Endometrial microvascular endothelial cells (primary cell): ENCODE measurements around the gene IRF2. TPM values are rescaled to one million over a fixed set of nuclear protein-coding genes. Genes with fewer than 3 reads are reported as not detected.

Experiments
- in situ Hi-C: cut with HindIII; loops from 2 replicates; pipeline ENCODE4 v1.10.0; 2017; ENCODE audit warnings: low sequenced_read_pairs, low pct_unique_long_range_greater_than_20kb; ENCODE audit errors: inconsistent ontology term
- total RNA-seq: library from RNA; depleted of rRNA; stranded (reverse); fragments of >200 nt; gene quantifications from one replicate; pipeline ENCODE4 v1.2.3, GENCODE V29; 2015; ENCODE audit errors: inconsistent ontology term

The IRF2 gene
- 18.3 TPM for total RNA-seq

- in situ Hi-C loops: no loop called here
These were observed at the start of gene IRF2 for GRCh38 chr4:184474263-184475095. IRF2 (minus strand) TSS chr4:184474550; CDS start chr4:184429064, 45,486 bp downstream.

- in situ Hi-C loops: no loop called here
These were observed 41.3 kb upstream of the IRF2 start for GRCh38 chr4:184515606-184516005.

- in situ Hi-C loops: no loop called here
These were observed 40.0 kb upstream of the IRF2 start for GRCh38 chr4:184514121-184514988.

GRCh38 chr4:184513802-184514120 lies 39.4 kb upstream of the IRF2 start:
- in situ Hi-C loops: no loop called here

- in situ Hi-C loops: no loop called here
These were observed 36.8 kb upstream of the IRF2 start for GRCh38 chr4:184511156-184511555.

- in situ Hi-C loops: no loop called here
These were observed 36.1 kb upstream of the IRF2 start for GRCh38 chr4:184510401-184510800.

- in situ Hi-C loops: no loop called here
These were observed 32.3 kb upstream of the IRF2 start for GRCh38 chr4:184506527-184507121.

GRCh38 chr4:184504385-184504784 lies 30.0 kb upstream of the IRF2 start:
- in situ Hi-C loops: no loop called here

- in situ Hi-C loops: no loop called here
These were observed 29.5 kb upstream of the IRF2 start for GRCh38 chr4:184503869-184504300.

- in situ Hi-C loops: no loop called here
These were observed 26.6 kb upstream of the IRF2 start for GRCh38 chr4:184500748-184501589.

- in situ Hi-C loops: no loop called here
These were observed 25.6 kb upstream of the IRF2 start for GRCh38 chr4:184499996-184500395.

GRCh38 chr4:184498598-184498997 lies 24.2 kb upstream of the IRF2 start:
- in situ Hi-C loops: no loop called here

GRCh38 chr4:184489771-184490170 lies 15.4 kb upstream of the IRF2 start:
- in situ Hi-C loops: no loop called here

GRCh38 chr4:184487503-184487902 lies 13.2 kb upstream of the IRF2 start:
- in situ Hi-C loops: no loop called here

GRCh38 chr4:184485279-184485678 lies 10.9 kb upstream of the IRF2 start:
- in situ Hi-C loops: no loop called here

GRCh38 chr4:184481544-184481943 lies 7.2 kb upstream of the IRF2 start:
- in situ Hi-C loops: no loop called here

GRCh38 chr4:184479516-184479950 lies 5.2 kb upstream of the IRF2 start:
- in situ Hi-C loops: no loop called here

GRCh38 chr4:184477201-184477999 lies 3.0 kb upstream of the IRF2 start:
- in situ Hi-C loops: no loop called here
